Stimulated activated CD4-positive, alpha-beta T cell treated with anti-CD3 and anti-CD28 coated beads, Interleukin-4, amount 100 ng/mL, for 48 hours (primary cell): ENCODE results near the gene CRAMP1.

ENCODE experiments used
- DNase-seq, 2 donors: peaks; one replicate each; pipeline ENCODE4 v3.0.0-alpha.2; 2020; ENCODE audit warnings: low read depth in 2 of 2

The CRAMP1 gene

GRCh38 chr16:1596516-1596915 is 15.6 kb upstream of the CRAMP1 start:
- DNase-seq = no peak

GRCh38 chr16:1597154-1597553 is 15.0 kb upstream of the CRAMP1 start:
- no peak for DNase-seq

DNA sequence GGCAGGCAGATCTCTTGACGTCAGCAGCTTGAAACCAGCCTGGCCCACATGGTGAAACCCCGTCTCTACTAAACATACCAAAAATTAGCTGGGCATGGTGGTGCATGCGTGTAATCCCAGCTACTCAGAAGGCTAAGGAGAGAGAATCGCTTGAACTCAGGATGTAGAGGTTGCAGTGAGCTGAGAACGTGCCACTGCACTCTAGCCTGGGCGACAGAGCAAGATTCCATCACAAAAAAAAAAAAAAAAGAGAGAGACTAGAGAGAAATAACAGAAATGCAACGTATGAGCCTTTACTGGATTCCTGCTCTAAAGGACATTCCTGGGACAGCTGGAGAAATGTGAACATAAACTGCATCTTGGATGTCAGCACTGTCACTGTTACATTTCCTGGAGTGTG is 11.1 kb upstream of the CRAMP1 start:
- no peak for DNase-seq

DNA sequence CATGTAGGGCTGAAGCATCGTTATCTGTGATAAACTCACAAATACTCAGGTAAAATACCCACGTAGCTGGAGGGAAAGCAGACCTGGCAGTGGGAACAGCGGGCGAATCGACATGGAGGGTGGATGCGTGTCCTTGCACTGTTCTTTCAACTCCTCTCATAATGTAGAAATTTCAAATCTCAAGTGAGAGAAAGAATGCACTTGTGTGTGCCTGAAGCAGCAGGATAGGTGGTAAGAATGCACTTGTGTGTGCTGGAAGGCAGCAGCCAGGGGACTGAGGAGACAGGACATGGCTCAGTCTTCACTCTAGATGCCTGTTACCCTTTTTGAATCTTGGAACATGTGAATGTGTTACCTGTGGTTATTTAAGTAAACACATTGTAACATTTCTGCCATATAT is 10.7 kb upstream of the CRAMP1 start:
- no peak for DNase-seq

GRCh38 chr16:1602285-1602684 is 9.9 kb upstream of the CRAMP1 start:
- no peak for DNase-seq

DNA sequence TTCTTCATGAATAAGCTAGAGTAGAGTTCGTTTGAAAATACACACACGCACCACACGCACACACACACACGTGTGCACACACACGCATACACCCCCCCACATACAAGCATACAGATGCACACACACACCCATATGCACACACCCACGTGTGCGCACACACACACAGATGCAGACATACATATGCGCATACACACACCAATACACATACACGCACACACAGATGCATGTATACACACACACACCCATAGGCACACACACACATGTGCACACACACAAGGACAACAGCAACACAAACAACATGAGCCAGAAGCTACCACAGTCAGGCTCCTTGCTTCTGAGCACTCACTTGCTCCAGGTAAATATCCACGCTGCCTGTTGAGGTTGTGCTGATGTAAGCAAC is 5.4 kb upstream of the CRAMP1 start:
- DNase-seq = no peak

DNA sequence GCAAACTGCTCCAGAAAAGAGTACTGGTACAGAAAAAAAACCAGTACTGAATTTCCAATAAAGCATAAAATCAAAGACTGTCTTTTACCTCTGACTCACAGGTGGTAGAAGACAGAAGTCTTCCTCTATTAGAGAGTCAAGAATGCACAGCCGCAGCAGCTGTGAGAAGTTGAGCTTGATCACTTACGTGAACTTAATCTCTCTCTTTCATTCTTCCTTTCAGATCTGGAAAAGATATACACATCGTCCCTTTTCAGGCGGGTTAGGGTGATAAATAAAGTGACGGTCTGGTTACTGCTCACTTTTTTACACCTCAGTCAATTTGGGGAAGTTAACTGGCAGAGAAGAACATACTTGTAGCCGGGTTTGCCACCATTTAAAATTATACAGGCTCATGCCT is 4.2 kb upstream of the CRAMP1 start:
- DNase-seq = no peak

DNA sequence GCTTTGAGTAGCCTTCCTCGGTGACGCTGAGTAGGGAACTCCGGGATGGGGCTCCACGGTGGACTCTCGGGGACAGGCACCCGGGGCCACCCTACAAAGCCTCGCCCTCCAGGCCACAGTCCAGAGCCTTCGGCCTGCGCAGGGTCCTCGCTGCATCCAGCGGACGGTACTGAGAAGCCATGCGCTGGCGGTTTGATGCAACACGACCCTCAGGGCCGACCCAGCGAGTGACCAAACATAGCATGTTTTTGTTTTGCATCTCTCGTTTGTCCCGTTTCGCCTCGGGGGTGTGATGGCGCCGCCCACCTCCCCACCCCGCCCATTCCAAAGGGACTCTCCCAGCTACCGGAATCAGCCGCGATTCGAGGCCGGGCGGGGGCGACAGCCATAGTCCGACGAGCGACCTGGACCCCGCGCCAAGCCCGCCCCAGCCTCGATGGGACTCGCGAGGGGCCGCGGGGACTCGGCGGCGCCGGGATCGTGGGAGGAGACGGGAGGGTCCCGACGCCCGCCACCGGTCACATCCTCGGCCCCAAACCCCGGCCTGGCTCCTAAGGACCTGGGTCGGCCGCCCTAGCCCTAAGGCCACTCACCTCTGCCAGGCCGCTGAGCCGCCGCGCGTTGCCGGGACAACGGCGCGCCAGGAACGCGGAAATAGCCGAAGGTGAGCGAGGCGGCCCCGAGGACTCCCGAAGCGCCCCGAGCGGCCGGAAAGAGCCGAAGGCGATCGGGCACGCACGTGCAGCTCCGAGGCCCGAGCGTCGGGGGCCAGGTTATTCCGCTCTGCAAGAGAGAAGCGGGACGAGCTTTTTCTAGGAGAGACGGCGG is 1.9 kb upstream of the CRAMP1 start:
- DNase-seq = peak; percentile 85

GRCh38 chr16:1610899-1611632 is 1.1 kb upstream of the CRAMP1 start:
- peak in 1 of 2 donors; percentile 25 for DNase-seq

DNA sequence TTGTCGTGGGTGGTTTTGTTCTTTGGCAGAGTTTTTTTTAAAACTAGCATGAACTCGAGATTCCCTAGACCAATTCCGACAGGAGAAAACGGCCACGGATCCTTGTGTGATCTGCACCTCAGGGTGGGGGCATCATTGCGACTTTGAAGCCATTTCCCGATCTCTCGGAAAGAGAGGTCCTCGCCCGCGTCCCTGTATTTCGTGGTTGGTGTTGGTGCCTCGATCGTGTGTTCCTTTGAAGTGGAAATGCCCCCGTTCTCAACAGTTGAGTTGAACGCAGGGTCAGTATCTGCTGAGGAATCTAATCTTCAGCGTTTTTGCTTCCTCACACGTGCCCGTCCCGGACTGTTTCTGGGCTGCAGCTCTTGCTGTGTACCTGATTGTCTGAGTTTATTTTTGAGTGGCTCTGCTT is 1.1 kb downstream of the CRAMP1 start:
- DNase-seq = peak in 1 of 2 donors; percentile 2

DNA sequence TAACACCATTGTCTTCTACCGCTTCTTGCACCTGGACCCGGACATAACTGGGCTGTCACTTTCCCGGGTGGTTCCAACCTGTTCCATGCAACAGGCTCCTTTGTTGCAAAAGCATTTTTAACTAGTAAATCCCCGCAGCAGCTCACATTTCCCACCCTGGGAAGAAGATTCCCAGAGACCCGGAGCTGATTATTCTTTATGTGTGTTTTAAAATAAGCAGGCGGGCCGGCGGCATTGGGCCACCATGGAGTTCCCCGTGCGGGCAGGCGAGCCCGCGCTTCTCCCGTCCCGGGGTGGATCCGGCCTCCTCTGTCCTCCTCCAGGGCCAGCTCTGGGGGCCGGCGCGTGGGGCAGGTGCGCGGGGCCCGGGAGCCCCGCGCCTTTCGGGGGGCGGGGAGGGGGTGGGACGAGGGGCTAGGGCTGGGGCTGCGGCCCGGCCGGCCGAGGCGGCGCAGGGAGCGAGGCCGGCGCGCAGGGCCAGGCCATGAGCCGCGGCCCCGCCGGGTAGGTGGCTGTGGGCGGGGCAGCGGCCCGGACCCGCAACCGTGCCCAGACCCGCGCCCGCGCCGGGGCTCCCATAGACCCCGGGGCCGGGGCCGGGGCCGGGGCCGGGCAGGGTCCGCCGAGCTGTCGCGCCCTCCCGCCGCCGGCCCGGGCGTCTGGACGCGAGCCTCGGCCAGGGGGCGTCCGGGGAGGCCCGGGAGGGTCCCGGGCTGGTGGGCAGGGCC is 1.7 kb downstream of the CRAMP1 start:
- DNase-seq = no peak

GRCh38 chr16:1614456-1615102 is 2.4 kb downstream of the CRAMP1 start:
- peak in 1 of 2 donors; percentile 3 for DNase-seq

- no peak for DNase-seq
Observed at GRCh38 chr16:1615761-1616160, 3.6 kb downstream of the CRAMP1 start.

- no peak for DNase-seq
Observed at GRCh38 chr16:1619976-1620375, 7.8 kb downstream of the CRAMP1 start.

DNA sequence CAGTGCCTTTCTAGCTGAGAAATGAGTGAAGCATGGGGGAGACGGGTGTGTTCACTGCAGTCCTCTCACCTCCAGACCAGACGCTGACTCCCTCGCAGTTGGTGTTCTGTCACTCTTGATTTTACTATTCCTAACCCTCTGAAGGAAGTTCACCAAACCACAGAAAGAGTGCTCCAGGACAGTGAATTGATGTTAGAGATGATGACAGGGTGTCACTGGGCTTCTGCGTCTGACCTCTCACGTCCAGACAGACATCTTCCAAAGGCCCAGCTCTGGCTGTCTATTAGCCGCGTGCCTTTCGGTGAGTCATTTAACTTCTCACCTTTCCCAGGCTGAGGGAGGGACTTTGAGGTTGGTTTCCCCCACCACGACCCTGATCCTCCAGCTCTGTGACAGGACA is 8.2 kb downstream of the CRAMP1 start:
- DNase-seq = no peak

- DNase-seq = no peak
Observed at GRCh38 chr16:1621851-1622250, 9.7 kb downstream of the CRAMP1 start.

GRCh38 chr16:1626327-1626726 is 14.2 kb downstream of the CRAMP1 start:
- DNase-seq = no peak

GRCh38 chr16:1626776-1627175 is 14.6 kb downstream of the CRAMP1 start:
- no peak for DNase-seq

DNA sequence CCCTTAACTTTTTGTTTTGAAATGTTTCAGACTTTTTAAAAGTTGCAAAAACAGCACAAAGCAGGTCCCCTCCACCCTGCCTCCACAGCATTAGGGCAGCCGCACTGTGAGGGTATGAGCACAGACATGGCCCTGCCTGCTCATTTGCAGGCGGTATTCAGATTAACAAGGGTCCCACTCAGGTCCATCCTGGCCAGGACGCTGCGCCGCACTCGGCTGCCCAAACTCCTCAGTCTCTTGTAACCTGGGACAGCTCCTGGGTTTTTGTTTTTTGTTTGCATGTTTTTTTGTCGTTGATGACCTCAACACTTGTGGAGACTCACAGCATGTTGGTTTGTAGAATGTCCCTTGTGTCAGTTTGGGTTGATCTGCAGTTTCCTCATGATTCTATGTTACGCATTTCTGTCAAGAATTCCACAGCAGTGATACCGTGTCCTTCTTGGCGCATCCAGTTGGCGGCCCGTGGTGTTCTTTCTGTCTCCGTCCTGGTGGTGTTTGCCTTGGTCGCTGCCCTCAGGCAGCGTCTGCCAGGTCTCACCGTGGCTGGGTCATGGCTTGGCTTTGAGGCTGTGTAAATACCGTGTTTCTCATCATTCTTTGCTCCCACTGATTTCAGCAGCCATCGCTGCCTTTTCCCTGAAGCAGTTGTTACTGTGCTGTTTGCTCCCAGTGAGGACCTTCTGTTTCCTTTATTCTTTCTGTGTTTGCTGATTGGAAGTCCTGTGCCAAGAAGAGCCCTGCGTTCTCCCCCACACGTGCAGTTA is 18.5 kb downstream of the CRAMP1 start:
- DNase-seq = no peak

- DNase-seq = no peak
Observed at GRCh38 chr16:1631230-1631629, 19.1 kb downstream of the CRAMP1 start.

DNA sequence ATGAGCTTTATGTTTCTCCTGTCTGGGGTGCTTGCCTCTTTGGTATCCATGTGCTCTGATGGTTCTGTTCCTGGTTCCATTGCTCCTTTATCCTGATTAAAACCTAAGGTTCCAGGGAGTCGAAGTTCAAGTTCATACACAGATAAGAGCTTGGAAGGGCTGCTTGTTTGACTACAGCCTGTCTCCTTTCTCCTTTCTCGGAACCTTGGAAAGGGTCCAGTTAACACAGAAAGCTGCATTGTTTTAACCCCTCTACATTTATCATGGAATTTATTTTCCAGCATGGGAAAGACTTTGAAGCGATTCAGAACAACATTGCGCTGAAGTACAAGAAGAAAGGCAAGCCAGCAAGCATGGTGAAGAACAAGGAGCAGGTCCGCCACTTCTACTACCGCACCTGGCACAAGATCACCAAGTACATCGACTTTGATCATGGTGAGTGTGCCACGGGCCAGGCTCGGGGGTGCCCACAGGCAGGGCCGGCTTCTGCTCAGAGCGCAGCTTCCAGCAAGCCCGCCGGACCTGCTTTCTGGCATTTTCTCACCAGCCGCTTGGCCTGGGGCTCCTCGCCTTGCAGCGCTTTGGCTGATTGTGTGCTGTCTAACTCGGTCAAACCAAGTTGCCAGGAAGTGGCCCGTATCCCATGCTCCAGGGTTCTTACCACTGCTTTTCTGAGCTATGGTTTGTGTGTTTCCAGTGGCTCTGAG is 19.9 kb downstream of the CRAMP1 start:
- DNase-seq = no peak
